RWPE1 (cell line): ENCODE results near the gene PLEKHH3.

Source experiments
- CTCF ChIA-PET: fragments of 350-600 bp; sonication (Branson Sonifier 250); formaldehyde crosslinking; extraction: SDS; loops from one replicate; lab custom pipeline; 2021; lab: Yijun Ruan, JAX
- POLR2A ChIA-PET: fragments of 400-600 bp; formaldehyde crosslinking; extraction: SDS; loops from one replicate; lab custom pipeline; 2020; ENCODE audit warnings: antibody characterized with exemption; ENCODE audit not compliant: low non-redundant PET; lab: Yijun Ruan, JAX
- DNase-seq: peaks from one replicate; pipeline ENCODE4 v3.0.0; 2012; ENCODE audit warnings: low spot score
- H3K27ac ChIP-seq: fragments of 450-650 bp; 2 replicates; pipeline ENCODE4 v1.5.1; 2017
- CTCF ChIP-seq: fragments of 450-650 bp; conservative IDR thresholded peaks from 2 replicates; pipeline ENCODE4 v1.5.1; 2017; ENCODE audit warnings: low read depth, mild to moderate bottlenecking

The PLEKHH3 gene

GRCh38 chr17:42683407-42684034, 6.7 kb upstream of the PLEKHH3 start:
- no peak for TF ChIP-seq CTCF
- ChIA-PET POLR2A (interaction anchor here (1.1 kb wide), 1 partner anchor 106 kb away, joined by 3 read pairs; the partner anchor contains the start of gene PSMC3IP), CTCF (interaction anchor here (0.9 to 1.9 kb wide), 2 partner anchors 10 to 105 kb away, joined by 3 to 12 read pairs; partner anchors contain the start of gene PSMC3IP)
- H3K27ac ChIP-seq, result peak overlapping the region; percentile 83
- DNase-seq, result no peak

- DNase-seq, result peak; percentile 55
- ChIA-PET CTCF (interaction anchor here (0.5 to 1.9 kb wide), 3 partner anchors 9 to 105 kb away, joined by 3 to 12 read pairs (median 4); partner anchors contain the start of gene PSMC3IP), POLR2A (no interaction called here)
- peak overlapping the region; percentile 83 for H3K27ac ChIP-seq
- TF ChIP-seq CTCF, result no peak
Observed at GRCh38 chr17:42682722-42683403, 6.1 kb upstream of the PLEKHH3 start.

- CTCF ChIA-PET, result interaction anchor here (1.9 kb wide), 1 partner anchor 104 kb away, joined by 12 read pairs; the partner anchor contains the start of gene PSMC3IP
- peak within 1 kb of the TSS; percentile 99 for H3K27ac ChIP-seq
- POLR2A ChIA-PET, result no interaction called here
- DNase-seq, result peak; percentile 51
- TF ChIP-seq CTCF, result no peak
Observed at GRCh38 chr17:42681976-42682721, 5.4 kb upstream of the PLEKHH3 start, which contains the start of gene CNTNAP1. TSS of gene CNTNAP1 (plus strand) at chr17:42682531. CDS start at chr17:42682830, 299 bp downstream.

GRCh38 chr17:42680331-42680808, 3.6 kb upstream of the PLEKHH3 start:
- TF ChIP-seq CTCF, result no peak
- CTCF ChIA-PET, result interaction anchor here (0.7 to 3.1 kb wide), 7 partner anchors 23 to 102 kb away, joined by 3 to 37 read pairs (median 4); partner anchors contain the start of genes RETREG3 and TUBG1
- peak overlapping the region; percentile 99 for H3K27ac ChIP-seq
- DNase-seq, result no peak
- POLR2A ChIA-PET, result no interaction called here

- peak; percentile 91 for TF ChIP-seq CTCF
- POLR2A ChIA-PET, result interaction anchor here (0.5 to 0.6 kb wide), 2 partner anchors 31 to 46 kb away, joined by 4 to 9 read pairs; no protein-coding TSS in a partner anchor
- DNase-seq, result peak; percentile 70
- CTCF ChIA-PET, result interaction anchor here (0.6 to 3.1 kb wide), 11 partner anchors 17 to 101 kb away, joined by 3 to 37 read pairs (median 3); partner anchors contain the start of genes RETREG3 and TUBG1
- H3K27ac ChIP-seq, result peak overlapping the region; percentile 99
Observed at GRCh38 chr17:42679492-42680330, 2.9 kb upstream of the PLEKHH3 start.
